ACHN (cell line): ENCODE results near the gene AGAP5.
"Not testable (repeated sequence)": the region's sequence is repeated elsewhere in the genome, so short reads cannot be mapped to it uniquely, and the experiment has no call there.

Experiments
- DNase-seq: peaks from one replicate; pipeline ENCODE4 v3.0.0-alpha.2; 2015
- in situ Hi-C: cut with HindIII; loops from 2 replicates; pipeline ENCODE4 v1.10.0; 2017; ENCODE audit warnings: low sequenced_read_pairs, low pct_ligation_motif_present, low pct_unique_long_range_greater_than_20kb

Gene AGAP5

DNA sequence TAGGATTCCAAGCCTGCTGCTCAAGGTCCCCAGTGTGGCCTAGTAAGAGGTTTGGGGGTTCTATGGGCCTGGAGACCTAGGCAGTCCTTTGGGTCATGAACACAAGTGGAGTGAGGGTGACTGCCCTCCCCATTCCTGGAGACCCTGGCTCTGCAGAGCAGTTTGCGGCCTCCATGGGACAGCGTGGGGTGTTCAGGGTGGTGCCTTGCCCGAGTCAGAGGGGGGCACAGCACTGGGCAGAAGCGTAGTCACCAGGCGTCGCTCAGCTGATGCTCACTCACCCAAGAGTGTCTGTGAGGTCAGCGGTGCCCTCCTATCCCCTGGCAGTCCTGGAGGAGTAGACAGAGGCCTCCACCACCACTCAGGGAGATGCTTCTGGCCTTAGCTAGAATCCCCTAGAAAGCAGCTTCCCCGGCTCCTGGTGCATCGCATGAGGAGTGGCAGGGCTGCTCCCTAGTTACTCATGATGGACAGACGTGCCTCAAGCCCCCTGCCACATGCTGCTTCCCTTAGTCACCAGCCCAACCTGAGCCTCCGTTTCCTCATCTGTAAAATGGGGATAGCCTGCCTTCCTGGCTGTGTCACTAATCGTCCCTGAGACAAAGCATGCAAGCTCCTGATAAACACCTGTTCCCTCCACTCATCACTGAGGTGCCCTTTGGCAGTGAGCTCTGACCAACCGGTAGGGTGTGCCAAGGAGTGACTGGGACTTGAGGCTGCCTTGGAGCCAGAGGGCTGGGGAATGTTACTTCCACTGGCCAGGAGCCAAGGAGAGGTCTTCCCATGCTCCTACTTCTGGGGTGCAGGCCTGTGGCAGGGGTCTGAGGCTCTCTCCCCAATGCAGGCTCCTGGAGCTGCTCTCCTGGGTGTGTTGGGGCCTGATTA, 33.5 kb downstream of the AGAP5 start:
- DNase-seq, in situ Hi-C loops: not testable (repeated sequence)

DNA sequence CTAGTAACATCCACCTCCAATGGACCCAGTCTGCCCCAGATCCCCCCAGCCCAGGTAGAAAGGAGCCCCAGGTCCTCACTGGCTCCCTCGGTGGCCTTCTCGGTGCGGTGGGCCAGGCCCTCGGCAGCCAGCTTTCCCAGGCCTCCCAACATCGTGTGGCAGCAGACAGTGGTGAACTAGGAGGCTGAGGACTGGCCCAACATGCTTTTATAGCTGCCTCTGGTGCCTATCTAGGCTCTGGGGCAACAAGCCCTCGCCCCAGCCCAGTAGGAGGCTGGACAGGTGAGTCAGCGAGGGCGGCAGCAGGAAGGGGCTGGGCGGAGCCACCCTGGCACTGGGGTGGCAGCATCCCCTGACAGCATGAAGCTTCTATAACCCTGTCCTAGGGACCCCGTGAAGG, 34.3 kb downstream of the AGAP5 start:
- in situ Hi-C loops, DNase-seq: not testable (repeated sequence)

DNA sequence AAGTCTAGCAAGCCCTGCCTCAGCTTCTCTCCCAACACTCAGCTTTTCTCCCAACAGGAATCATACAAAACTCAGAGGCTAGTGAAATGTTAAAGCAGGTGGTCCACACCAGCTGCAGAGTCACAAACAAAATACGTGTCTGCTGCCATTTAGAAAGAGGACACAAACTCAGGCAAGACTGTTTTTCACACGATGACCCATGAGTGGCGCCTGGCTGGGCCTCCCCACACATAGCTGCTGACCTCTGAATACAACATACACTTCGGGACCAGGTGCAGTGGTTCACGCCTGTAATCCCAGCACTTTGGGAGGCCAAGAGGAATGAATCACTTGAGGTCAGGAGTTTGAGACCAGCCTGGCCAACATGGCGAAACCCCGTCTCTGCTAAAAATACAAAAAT, 35.2 kb downstream of the AGAP5 start:
- in situ Hi-C loops, DNase-seq: not testable (repeated sequence)

DNA sequence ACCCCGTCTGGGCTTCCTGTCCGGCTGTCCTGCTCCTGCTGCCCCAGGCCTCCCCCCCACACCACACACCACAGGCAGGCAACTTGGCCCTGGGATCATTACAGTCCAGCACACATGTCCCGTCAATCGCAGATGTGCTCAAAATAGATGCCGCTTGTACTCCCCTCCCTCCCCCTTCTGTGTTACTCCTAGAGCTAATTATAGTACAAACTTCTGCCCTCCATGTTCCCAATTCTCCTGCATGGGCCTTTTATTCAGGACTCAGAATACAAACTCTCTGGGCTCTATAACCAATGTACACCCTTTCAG, 42.0 kb downstream of the AGAP5 start, which contains the start of gene SYNPO2L:
TSS of gene SYNPO2L (minus strand) at position 40 of the 309 bp plus-strand sequence. CDS start 107 bp downstream, outside the sequence.
- DNase-seq = no peak
- in situ Hi-C loops = no loop called here

DNA sequence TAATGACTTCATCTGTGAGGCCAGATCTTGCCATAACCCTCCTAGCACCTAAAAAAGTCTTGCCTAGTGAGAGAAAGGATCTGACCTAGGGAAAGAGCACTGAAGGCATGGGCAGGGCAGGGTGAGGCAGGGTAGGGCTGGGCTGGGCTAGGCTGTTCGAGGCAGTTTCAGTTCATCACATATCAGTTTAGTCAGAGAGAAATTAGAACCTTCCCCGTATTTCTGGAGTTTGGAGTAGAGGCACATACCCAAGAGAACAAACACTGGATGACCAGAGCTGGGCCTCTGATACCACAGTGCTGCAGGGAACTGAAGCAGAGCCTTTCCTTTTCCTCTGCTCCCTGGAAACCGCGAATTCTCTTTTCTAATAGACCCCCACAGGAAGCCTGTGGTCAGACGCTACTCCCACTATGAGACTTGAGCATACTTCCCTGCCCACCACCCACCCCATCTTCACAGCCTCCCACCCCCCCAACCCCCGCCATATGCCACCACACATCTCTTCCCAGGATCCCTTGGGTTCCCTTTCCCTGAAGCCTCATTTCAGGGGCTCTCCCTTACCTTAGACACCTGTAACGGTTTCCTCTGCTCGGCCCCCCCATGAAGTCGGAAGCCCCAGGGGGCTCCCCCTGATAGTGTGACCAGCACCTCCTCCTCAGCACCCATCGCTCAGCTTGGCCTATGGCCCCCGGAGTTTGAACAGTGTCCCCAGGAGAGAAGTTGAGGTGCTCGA, 42.5 kb downstream of the AGAP5 start:
- DNase-seq = no peak
- in situ Hi-C loops = no loop called here

DNA sequence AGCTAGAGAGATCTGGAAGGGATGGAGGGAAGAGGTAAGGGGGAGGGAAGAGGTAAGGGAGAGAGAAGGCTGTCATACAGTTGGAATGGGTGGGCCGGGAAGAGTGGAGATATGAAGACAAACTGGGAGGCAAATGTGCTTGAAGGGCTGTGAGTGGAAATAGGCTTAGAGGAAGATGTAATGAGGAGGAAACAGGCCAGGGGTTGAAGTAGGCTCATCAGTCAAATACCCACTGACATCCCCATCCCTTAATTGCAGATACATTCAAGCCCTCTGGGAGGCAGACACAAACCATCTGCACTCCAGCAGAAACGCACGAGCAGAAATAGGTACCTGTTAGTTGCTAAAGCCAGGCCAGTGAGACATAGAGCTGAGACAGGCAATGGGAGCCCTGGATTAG, 44.2 kb downstream of the AGAP5 start:
- peak; percentile 42 for DNase-seq

DNA sequence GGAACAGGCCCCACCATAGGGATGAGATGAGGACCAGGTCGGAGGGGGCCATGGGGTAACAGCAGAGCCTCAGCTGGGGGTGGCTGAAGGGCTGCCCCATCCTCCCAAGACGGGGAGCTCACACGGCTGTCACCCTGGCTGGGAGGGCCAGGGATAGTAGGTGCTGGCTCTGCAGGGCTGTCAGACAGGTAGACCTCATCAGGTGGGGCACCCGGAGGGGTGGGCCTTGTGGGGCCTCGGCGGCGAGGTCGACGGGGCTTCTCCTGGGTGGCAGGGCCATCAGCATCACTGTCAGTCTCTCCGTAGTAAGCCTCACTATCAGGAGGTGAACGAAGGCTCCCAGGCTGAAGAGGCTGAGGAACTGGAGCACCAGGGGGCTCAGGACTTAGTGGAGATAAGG, 44.7 kb downstream of the AGAP5 start:
- in situ Hi-C loops = no loop called here
- DNase-seq = no peak

More for the DNA sequence above, 44.2 kb downstream of the AGAP5 start:
- in situ Hi-C loops = no loop called here

DNA sequence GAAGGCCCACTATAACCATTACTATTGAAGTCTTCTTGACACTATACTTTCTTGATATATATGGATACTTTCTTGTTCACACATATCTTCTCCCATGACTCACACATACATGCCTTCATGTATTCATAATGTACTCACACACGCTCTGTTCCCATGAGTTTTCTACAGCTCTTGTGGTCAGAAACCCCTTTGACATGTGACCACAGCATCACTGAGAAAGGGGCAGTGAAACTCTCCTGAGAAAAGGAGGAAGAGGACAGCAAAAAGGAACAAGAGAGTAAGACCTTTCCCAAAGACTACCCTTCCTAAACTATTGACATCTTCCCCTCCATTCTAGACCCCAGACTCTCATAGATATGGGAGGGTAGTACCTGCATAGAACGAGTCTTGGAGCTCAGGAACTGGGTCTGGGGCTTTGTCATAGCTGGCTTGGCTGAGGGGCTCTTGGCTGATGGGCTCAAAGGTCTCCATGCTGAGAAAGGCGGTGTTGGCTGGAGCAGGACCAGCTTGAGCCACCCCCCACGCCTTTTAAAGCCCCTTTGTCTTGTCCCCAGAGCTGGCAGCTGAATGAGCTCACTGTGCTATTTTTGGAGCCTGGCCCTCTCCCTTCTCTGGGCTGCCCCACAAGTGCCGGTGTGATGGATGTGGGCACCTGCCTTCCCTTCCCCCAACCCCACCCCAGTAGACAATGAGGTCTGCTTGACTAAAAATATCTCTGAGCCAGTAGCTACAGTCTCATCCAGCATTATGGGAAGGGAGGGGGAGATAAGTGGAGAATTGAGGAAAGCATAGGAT, 47.2 kb downstream of the AGAP5 start:
- DNase-seq = no peak
- in situ Hi-C loops = no loop called here

DNA sequence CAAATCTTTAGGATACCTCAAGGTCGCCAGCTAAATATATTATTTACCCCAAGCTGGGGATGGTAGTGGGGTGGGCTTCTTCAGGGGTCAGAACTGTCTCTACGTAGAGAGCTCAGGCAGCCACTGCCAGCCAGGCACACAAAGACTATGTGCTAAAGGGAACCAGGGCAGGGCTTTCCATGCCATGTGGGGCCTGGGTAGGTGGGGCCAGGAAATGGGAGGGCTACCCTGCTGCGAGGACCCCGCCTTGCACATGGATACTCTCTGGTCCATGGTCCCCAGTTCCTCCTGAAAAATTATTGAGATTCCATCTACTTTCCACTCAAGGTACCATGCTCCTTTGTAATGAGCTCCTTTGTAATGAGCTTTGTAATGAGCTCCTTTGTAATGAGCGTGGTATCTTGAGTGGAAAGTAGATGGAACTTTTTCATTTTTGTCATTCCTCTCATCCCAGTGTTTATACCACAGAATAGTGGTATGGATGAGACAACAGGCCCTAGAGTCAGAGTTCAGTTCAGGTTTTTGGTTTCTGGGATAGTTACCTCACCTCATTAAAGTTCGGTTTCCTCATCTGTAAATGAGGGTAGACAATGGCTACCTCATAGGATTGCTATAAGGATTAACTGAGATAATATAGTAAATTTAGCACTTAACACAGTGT, 47.9 kb downstream of the AGAP5 start:
- no peak for DNase-seq
- in situ Hi-C loops = no loop called here

DNA sequence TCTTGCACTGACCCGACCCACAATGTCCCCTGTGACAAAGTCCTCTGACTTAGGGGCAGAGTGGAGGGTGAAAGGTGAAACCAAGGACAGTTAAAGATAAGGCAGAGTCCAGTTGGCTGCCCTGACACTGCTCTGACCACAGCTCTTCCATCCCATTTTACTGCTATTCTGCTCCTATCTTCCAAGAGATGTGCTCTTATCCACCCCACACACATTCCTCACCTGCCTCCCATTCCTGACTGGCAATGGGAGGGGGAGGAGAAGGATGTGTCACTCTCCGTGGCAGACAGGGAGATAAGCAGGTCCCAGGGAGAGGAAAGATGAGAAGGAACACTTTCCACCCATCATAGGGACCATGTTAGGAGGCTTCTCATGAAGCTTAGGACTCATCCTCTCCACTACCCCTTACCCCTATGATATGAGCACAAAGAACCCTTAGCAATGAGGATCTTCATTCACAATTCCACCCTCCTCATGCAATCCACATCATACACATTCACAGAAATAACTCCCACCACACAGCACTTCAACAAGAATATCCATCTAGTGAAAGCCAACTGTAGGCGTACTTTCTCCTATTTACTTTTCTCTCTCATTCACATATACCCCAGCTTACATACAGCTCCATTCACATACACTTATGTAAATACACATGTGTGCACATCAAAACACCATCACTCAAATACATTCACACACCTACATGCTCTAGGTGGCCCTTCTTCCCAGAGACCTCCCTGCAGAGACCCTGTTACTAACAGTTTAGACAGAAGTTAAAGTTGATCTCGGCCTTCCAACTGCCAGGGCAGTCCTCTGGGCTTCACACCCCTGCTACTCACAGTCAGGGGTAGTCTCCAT, 48.7 kb downstream of the AGAP5 start:
- no peak for DNase-seq
- in situ Hi-C loops = no loop called here

DNA sequence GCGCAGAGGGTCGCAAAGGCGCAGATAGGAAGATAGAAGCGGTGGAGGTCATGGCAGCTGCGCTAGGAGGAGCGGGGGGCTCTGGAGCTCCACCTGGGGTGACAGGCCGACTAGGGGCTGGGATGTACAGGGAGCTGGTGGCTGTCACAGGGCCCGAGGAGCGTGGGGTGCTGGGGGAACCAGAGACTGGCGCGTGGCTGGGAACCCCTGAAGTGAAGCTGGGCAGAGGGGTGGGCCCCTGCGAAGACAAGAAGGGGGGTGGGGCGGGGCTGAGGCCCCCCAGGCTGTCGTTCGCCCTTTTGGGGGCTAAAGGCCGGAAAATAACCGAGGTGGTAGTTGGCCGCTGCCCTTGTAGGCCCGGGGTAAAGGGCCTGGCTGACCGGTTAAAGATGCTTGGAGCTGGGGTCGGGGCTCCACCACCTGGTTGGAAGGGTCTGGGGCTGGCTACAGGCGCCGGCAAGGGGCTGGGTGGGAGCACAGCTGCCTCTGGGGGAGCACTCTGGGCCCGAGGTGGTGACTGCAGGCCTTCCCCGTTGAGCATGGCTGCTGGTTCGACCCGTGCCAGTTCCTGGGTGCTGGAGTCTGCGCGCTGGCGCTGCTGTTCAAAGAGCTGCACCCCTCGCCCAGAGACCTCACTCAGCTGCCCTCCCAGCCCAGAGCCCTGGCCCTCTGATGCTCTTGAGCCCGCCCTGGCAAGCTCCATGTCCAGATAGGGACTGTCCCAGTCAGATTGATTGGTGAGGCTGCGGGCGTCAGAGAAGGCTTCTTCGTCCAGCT, 49.8 kb downstream of the AGAP5 start:
- in situ Hi-C loops = no loop called here
- DNase-seq = no peak

DNA sequence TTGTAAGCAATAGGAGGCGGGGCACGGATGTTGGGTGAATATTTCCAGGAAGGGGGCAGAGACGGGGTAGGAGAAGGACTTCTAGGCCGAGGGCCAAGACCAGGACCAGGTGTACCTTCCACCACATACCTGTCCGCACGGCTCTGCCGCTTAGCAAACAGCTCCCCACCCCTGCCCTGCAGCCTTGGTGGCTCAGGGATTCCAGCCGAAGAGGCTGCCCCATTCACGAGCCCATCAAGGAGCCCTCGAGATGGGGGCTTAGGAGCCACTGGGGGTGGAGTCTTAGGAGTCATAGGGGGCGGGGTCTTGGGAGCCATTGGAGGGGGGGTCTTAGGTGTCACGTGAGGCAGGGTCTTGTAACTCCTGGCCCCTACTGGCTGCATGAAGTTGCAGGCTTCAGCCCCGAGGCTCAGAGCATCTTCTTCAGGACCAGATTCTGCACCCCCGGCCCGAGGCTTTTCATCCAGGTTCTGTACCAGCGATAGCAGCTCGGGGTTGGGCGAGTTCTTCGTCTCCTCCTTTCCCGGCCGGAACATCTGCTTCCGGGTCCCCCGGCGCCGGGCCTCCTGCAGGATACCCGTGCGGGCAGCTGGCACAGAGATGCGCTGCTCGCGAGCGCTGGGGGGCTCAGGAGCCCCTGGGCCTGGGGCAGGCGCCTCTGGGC, 50.6 kb downstream of the AGAP5 start:
- in situ Hi-C loops = no loop called here
- peak; percentile 49 for DNase-seq

DNA sequence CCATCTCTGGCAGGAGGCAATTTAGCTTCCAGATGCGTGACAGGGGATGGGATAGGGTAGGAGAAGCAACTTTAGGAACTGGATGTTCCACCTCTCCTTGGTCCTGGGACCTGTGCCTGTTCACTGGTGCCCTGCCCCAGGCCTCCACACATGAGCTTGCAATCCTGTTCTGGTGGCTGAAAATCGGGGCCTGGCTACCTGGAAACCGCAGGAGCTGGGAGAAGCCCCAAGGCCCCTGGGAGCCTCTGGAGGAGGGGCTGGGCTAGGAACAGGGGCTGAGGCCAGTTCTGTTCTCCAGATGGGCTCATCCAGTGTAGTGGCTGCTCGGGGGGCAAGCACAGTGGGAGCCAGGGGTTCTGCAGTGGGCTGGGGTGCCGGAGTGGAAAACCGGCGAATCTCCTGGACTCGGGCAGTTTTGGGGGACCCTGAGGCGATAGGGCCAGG, 51.3 kb downstream of the AGAP5 start:
- no peak for DNase-seq
- in situ Hi-C loops = no loop called here

DNA sequence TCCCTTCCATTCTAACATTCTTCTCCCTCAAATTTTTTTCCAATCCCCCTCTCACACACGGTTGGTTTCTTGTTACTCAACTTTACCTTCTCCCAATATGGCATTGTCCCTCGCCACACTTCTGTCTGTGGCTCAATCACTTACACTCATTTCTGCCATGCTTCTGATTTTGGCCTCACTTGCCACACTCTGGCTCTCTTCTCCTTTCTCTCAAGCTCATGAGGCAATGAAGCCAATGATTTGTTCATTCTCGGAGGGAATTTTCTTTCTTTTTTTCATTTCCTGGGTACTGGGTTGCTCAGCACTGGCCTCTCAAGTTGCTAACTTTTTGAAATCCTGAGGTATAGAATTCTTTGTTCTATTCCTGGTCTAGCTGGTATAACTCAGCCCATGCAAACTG, 52.7 kb downstream of the AGAP5 start:
- DNase-seq = no peak
- in situ Hi-C loops = no loop called here

DNA sequence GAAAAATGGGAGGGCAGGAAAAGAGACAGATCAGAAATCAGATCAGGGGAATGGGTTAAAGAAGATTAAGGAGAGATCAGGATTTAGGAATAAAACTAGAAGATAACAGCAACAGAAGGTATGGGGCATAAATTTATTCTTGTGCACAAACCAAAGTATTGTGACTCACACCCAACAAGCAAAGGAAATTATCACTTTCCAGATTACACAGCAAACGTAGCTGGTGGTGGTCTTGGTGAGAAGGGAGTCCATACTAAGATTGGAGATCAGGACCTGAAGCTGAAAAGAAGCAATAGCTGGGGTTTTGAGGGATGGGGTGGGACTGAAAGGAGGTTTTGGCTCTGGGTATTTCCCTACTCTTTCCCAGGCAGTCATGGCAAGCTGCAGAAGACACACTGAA, 53.1 kb downstream of the AGAP5 start:
- no peak for DNase-seq
- in situ Hi-C loops = no loop called here

DNA sequence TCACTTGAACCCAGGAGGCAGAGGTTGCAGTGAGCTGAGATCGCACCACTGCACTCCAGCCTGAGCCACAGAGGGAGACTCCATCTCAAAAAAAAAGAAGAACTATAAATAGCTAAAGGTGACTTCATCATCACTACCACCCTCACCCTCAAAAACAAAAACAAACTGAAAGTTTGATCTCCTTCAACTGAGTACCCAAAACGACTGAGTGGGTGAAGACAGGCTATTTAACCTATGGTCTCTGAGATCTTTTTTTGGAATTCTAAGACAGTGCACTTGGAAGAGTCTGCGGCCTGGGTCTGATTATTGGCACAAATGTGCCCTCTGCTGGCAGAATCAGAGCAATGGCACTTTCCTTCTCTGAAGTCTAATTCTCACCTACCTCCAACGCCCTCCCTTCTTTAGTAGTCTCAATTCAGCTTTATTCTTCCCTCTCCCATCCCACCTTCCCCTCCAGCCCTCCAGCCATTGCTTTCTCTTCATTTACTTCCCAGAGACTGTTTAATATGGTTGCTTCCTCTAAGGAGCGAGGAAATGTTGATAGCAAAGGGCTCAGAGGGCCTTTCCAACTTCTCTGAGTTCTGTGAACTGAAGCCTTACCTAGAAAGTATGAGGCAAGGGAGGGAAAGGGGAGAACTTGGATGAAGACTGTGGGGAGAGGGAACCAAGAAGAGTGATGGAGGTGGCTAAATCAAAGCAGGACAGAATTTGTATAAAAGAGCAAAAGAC, 53.7 kb downstream of the AGAP5 start:
- in situ Hi-C loops = no loop called here

More for the DNA sequence above, 53.7 kb downstream of the AGAP5 start:
- peak; percentile 77 for DNase-seq
